Suppressor macrophage treated with lipopolysaccharide for 4 hours (primary cell): ENCODE measurements around the gene PHF12.
"Not testable (repeated sequence)": the region's sequence is repeated elsewhere in the genome, so short reads cannot be mapped to it uniquely, and the experiment has no call there.

ENCODE experiments used
- DNase-seq: peaks from one replicate; pipeline ENCODE4 v3.0.0-alpha.2; 2020

Gene PHF12

DNA sequence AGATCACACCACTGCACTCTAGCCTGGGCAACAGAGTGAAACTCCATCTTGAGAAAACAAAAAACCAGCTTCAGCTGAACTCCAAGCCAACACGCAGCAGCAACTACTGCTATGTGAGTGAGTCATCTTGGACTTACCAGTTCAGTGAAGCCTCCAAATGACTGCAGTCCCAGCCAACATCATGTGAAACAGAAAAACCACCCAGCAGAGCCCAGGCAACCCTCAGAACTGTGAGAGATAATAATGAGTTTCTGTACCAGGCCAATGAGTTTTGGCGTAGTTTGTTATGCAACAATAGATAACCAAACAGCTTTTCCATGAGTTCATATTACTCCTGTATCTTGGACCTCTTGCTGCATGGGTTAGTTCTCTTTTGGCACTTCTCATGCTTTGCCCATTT is 23.3 kb downstream of the PHF12 start:
- DNase-seq, result no peak

DNA sequence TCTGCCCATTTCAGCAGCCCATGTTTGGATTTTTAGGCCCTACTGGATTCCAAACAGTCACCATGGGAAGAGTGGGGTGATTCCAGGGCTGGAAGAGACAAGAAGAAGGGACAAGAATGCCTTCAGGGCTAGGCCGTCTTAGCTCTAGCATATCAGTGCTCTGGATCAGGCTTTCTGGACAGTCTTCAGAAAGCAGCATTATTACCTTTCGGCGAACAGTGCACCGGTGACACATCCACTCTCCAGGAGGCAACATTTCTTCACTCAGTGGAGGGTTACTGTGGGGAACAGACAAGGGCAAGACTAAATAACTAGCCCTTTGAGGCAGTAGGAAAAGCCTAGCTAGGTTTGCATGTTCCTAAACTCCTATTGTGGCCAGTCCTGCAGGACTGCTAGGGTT is 24.5 kb downstream of the PHF12 start:
- no peak for DNase-seq

DNA sequence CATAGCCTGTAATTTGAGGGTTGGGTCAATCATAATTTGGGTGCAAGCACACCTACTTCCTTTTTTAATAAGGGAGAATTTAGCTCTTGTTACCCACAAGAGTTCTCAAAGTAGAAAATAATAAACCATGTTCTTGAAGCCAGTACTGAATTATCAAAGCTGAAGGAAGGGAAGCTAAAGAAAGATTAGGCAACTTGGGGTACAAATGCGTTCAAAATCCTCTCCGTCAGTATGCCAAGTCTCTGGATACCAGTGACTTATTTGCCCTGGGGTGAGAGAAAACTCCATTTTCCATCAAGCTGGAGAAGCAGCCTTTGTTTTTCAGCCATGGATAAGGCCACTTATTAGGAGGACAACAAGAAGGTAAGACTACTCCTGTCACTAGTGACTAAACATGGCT is 25.0 kb downstream of the PHF12 start:
- no peak for DNase-seq

DNA sequence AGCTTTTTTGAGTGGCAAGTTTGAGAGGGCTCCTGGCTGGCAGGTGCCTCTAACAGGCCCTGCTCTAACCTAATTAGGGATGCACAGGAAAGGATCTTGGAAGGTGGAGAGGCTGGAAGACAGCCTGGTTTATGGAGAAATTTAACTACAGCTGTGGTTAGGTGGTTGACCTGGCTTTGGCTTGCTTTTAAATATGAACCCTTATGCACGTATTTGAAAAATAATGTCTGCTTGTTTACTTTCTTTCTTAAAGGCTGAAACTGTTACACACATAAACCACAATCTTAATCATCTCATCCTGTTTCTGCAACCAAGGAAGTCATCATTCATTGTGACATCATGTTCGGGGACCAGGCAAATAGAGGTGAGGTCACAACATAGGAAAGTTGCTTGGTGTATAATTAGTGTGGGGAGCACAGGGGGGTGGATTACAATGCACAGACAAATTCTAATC is 25.4 kb downstream of the PHF12 start:
- DNase-seq, result peak; percentile 87

DNA sequence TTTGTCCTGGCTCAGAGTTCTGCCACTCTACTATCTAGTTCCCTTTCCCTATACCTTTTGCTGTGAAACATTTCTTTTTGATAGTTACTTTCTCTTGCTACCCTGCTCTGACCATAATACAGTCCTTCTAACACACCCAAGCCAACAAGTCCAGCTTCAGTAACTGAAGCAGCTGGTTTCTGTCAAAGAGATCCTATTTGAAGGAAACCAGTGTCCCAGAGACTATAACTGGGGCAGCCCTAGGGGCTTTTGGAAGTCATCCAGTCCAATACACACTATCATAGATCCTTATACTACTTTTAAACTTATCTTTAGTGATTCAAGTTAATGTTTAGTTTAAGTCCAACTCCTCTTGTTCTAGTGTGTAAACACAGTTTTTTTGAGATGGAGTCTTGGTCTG is 31.1 kb downstream of the PHF12 start:
- no peak for DNase-seq

DNA sequence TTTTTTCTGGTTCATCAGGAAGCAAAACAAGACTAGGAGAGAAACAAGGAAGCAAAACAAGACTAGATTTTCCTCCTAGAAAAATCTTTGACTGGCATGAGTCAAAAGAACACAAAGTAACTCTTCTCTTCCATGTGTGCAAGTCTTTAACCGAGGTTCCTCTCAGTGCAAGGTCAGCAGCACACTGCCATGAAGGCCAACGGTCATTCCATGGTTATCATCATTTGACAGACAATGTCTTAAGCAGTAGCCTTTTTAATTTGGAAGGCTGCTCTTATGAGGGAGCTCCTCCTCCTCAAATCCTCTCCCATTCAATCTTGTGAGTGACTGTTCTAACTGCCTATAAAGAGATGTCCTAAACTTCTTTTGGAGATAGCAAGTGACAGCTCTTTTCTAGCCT is 33.0 kb downstream of the PHF12 start:
- no peak for DNase-seq

DNA sequence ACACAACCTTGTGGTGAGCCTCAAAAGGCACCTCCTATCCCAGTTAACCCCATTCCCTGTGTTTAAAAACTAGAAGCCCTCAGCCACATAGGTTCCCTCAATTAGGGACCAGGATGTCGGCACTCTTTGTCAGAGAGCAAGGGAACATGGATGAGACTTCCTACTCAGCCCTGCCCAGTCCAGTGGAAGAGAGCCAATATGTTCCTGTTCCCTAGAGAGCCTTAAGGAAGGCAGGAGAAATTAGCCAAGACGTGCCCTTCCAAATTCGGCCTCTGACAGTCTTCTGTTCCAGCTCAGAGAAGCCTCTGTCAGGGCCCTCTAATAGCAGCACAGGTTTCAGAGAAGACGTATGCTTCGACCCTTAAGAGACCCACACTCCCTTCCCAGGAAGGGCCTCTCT is 33.9 kb downstream of the PHF12 start:
- DNase-seq, result no peak

DNA sequence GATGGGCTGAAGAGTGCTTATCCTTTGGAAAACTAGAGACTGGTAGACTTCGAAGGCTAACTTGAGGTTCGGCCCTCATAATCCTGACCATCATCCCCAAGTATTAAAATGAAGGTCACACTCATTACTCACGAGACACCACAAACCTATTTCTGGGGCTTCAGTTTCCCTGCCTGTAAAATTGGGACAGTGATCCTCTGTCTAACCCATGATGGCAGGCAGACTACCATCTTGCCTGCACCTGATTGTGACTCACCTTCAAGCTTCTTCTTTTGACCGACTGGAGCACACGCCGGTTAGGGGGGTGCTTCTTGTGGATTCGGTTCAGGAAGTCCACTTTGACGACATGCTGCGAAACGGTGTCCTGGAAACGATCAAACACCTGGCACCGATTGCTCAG is 34.3 kb downstream of the PHF12 start:
- DNase-seq, result no peak

DNA sequence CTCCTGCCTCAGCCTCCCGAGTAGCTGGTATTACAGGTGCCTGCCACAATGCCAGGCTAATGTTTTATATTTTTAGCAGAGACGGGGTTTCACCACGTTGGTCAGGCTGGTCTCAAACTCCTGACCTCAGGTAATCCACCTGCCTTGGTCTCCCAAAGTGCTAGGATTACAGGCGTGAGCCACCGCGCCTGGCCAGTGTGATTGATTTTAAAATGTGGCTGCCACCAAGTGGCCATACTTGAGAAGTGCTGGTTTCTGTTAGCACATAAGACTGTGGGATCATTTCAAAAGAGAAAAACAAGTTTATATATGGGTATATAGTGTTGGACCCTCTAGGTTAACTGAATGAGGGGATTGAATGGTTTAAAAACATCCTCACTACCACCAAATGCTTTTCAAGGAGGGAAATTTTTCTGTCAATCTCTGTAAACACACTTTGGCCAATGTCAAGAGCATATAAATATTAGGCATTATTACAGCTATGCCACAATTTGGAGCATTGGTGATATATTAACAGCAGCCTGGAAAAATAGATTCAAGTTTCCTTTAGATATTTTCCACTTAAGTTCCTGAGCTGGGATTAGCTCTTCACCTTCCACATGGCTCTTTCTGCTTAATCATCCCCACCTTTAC is 34.9 kb downstream of the PHF12 start:
- DNase-seq, result peak; percentile 45

DNA sequence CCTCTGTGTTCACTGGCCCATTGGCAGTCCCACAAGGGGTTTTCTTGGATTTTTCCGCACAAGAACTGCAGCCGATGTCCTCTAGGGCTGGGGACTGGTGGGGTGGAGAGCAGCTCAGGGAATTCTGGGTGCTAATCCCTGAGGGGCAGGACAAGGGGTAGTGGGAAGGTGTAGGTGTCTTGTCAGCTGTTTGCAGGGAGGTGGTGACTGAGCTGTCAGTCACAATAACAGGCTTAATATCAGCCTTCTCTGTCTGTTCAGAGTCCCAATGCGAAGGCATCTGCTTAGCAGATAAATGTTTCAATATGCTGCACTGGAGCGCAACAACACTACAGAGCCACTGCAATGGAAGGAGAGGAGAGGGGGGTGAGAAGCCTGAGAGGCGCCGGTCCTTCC is 38.4 kb downstream of the PHF12 start:
- DNase-seq, result no peak

DNA sequence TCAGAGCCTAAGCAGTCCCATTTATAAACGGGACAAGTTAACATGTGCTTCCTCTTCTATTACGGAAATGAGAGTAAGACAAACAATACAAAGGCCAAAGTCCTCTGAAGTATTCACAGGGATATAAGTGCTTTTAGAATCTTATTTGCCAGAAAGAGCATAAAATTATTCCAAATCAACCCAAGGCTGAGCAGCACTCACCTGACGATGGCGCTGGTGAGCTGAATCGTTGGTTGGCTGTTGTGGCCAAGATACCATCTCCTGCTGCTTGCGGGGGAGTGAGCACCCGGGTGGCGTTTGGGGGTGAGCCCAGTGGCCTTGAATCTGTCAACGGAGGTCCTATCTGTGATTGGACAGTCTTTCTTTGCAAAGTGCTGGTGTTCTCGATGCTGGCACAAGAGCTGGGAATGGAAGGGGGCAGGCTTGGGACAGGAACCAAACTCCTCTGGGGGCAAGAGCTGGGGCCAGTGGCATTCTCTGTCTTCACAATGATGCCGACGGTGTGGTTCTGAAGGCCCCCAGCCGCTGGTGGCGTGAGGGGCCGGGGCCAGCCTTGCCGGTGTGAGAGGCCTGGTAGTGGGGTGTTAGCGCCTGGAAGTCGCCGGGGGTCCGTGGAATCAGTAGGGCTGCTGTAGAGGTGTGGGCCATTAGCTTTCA is 38.9 kb downstream of the PHF12 start:
- DNase-seq, result no peak

DNA sequence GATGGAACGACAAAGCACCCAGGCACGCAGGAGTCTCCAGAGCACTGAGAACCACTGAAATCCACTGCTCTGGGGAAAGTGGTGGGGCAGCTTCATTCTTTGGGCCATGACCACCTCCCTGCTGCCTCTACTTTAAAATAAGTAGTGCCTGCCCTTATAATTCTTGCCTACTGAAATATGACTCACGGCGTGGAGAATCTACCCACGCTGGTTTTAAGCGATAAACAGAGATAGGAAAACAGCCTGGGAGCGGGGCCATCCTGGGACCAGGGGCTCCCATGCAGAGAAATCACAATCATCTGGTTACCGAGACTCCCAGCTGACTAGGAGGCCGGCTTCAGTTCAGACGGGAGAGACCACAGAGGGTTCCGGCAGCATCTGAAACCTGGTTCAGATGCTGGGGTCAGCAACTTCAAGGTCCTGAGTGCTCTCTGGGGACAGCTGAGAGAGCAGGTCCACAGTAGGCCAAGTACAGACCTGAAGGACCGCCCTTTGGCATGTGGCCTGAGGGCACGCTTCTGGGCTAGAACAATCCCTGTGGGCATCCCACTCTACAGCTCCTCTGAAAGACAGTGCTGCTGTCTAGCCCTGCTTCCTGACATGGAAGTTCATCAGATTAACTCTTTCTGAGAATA is 39.8 kb downstream of the PHF12 start:
- no peak for DNase-seq

DNA sequence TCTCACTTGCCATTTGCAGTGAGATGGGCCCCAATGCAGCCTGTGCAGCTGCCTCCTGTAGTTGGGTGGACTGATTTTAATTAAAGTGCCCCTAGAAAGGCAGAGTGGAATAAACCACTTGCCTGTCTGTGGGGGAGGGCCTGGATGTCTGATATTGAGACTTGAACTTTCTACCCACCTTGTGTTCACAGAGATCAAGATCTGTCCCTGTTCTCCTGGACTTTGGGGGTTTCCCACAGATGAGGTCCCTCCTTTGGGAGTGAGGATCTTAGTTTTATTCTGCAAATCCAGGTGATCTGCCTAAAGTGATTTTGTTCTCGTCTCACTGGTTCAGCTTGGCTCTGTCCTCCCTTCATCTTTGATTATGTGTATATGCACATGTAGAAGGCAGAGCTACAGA is 40.8 kb downstream of the PHF12 start:
- no peak for DNase-seq

DNA sequence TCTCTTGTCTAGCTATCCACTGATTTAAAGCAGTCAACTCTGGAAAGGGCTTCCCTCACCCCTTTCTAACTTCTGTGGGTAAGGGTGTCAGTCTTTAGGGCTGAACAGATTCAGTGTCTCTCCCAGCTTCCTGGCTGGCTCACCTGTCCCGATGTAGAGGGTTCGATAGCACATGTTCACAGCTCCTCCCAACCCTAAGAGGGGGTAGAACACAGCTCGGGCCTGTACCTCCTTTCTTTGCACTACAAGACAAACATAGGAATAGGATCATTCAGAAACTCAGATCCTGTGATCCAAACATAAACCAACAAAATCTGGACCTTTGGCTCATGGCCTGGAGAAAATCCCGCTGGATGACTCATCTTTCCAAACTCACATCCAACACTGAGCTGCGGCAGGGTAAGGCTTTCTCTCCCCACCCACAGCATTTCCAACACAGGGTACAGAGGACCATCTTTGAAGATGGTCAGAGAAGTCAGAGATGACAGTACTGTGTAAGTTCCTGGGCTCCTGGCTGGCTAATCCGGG is 42.6 kb downstream of the PHF12 start:
- no peak for DNase-seq

DNA sequence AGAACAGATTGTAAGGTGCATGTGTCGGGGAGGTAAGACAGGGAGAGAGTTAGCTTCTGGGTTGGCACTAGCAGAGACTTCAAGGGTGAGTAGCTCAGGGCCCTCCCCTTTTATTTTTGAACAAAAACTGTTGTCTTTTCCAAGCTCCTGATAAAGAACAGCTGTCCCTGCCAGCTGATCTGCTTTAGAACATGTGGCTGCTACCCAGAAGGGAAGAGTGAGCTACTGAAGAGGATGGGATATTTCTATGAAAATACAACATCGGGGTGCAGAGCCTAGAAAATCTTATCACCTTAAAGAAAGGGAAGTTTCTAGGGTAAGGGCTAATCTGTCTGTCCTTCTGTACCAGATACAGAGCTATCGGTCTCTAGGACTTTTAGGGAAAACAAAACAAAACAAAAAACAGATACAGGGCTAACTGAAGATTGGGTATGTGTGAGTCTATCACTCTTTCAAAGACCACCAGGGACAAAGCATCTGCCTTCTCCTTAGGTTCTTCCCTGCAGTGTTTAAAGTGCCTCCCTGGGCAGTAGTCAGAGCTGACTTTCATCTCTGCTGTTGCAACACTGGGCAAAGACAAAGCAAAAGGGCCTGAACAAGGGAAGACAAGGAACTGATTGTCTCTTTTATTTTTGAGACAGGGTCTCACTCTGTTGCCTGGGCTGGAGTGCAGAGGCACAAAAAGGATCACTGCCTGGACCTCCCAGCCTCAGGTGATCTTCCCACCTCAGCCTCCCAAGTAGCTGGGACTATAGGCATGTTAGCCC is 43.4 kb downstream of the PHF12 start:
- no peak for DNase-seq

DNA sequence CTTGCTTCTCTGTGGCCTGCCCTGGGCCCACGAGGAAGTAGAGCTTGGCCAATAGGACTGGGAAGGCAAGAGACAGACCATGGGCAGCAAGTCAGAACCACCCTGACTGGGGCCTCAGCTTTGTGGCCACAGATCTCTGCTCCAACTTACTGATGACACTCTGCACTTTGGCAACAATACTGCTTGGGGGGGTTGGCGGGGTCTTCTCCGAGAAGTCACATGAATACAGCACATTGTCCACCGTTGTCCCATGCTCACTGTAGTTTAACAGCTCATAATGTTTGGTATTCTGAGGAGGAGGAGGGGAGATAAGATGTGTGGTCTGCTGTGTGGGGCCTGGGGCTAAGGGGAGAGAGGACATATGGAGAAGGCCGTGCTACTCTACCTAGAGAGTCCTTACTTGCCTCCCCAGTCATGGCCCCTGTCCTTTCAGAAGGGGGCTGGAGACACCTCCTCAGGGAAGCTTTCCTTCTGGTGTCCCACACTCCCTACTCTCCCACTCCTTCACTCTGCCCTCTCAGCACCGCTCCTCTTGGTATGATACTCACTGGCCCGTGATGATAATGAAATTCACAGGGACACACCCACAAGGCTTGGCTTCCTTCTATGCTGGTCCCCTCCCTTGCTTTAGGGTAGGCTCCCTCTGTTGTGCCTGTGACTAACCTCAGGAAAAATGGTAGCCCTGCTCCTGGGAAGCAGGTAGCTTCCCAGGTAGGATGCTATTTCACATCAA is 44.4 kb downstream of the PHF12 start:
- DNase-seq, result no peak

DNA sequence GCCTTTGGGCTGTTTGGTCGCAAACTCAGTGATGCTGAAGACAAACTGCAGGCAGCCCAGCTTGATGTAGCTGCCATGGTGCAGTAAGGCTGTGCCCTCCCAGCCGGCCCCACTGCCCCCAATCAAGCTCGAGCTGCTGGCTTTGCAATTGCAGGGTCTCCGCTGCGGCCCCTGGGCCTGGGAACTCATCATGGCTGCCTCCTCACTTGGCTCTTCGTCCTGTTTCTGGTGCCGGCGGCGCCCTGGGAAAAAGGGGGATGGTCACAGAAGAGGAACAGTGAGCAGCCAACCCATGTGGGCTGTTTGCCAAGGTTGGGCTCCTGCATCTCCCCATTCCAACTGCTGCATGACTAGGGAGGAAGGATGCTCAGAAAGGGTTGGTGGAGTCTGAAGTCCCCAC is 45.0 kb downstream of the PHF12 start:
- no peak for DNase-seq

DNA sequence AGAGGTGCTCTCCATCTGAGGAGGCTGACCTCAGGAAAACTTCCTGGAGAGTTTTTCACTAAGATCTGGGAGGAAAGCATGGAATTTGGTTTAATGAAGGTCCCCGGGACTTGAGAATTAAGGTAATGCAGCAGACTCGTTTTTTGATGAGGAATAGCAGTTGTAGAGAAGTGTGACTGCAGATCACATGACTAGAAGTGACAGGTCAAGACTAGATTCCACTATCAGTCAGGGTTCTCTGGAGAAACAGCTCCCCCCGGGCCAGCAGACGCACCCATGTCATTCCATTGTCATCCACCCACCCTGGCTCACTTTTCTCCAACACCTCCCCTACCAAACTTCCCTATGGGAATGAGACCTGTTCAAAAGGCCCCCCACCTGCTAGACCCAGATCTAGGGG is 46.5 kb downstream of the PHF12 start:
- no peak for DNase-seq

DNA sequence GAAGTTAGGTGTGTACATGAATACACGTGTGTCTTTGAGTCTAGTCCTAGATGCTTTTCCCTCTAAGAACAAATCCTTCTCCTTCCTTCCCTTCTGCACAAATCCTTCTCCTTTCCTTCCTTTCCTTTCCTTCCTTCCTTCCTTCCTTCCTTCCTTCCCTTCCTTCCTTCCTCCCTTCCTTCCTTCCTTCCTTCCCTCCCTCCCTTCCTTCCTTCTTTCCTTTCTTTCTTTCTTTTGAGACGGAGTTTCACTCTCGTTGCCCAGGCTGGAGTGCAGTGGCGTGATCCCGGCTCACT is 47.8 kb downstream of the PHF12 start:
- DNase-seq, result not testable (repeated sequence)

DNA sequence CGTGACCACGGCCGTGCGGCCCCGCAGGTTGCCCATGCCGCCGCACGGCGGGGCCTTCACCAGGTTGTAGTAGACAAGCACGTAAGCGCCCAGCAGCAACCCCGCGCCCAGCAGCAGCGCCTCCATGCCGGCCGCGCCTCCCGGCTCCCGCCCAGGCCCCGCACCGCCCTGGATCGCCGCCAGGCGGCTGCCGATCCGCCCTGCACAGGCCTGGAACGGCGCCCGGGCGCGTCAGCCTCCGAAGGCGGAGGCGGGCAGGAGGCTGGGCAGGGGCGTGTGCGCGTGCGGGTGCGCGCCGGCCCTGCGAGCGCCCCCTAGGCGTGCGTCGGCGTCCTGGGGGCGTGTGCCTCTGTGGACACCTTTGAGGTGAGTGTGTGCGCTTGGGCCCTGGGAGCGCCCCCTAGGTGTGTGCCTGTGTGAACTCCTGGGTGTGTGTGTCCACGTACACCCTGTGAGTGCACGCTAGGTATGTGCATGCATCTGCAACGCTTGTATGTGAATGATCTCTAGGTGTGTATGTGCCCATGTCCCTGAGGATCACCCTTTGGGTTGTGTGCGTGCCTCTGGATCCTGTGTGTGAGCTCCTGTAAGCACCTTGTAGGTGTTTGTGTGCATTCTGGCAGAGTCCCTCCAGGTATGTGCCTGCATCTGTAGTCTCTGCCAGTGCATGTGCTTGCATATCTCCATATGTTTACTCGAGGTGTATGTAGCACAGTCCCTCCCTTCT is 48.3 kb downstream of the PHF12 start, which contains the start of gene DHRS13:
TSS of gene DHRS13 (minus strand) at position 261 of the 727 bp plus-strand sequence. CDS start at position 126, 135 bp downstream.
- DNase-seq, result peak; percentile 95

DNA sequence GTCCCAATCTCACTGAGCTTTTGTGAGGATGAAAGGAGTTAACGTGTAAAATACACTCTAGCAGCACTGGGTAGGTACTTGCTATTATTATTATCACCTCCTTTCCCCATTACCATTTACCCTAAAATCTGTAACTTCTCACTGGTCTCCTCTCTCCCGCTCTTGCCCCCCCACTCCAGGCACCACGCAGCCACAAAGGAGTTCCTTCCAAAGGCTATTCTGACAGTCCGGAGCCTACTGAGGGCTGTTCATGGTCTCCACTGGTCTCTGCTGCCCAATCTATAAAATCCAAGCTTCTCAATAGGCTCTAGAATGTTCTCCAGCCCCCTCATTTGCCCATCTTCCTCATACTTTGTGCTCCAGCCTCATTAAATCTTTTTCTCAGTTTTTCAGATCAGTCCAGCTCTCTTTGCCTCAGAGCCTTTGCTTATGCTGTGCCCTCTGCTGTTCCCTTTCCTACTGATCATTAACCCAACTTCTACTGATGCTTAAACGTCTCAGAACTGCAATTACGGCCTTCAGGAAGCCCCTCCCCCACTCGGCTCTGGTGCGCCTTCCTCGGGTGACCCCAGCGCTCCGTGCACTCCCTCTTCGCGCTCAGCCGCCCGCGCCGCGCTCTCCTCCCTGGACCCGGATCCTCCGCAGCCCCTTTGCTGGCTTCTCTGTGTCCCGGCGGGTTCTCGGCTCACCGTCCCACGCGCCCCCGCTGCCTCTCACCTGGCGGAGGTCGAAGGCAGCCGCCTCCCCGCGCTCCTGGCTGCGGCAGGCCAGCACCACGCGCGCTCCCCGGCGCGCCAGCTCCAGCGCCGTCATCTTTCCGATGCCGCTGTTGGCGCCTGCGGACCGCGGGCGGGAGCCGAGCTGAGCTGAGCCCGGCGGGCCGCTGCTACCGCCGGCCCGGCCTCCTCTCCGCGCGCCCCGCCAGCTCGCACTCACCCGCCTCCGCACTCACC is 49.2 kb downstream of the PHF12 start:
- DNase-seq, result no peak
